NB4 (cell line): ENCODE data around the gene HECW1.

Source experiments
- MYC ChIP-seq: IDR thresholded peaks from 2 replicates; pipeline ENCODE4 v1.6.1; 2011; ENCODE audit warnings: low read depth, low read length
- POLR2A ChIP-seq: IDR thresholded peaks from 2 replicates; pipeline ENCODE4 v1.6.1; 2011; ENCODE audit warnings: mild to moderate bottlenecking; ENCODE audit not compliant: insufficient read length; ENCODE audit errors: extremely low read depth
- TF ChIP-seq, protein P1 (sequence below): IDR thresholded peaks from one replicate; pipeline ENCODE4 v1.5.1; 2012; ENCODE audit warnings: low read depth, low read length
- TF ChIP-seq, protein P2 (sequence below): IDR thresholded peaks from 2 replicates; pipeline ENCODE4 v1.6.1; 2011; ENCODE audit warnings: low read depth, low read length

- TF ChIP-seq, protein P1, sequence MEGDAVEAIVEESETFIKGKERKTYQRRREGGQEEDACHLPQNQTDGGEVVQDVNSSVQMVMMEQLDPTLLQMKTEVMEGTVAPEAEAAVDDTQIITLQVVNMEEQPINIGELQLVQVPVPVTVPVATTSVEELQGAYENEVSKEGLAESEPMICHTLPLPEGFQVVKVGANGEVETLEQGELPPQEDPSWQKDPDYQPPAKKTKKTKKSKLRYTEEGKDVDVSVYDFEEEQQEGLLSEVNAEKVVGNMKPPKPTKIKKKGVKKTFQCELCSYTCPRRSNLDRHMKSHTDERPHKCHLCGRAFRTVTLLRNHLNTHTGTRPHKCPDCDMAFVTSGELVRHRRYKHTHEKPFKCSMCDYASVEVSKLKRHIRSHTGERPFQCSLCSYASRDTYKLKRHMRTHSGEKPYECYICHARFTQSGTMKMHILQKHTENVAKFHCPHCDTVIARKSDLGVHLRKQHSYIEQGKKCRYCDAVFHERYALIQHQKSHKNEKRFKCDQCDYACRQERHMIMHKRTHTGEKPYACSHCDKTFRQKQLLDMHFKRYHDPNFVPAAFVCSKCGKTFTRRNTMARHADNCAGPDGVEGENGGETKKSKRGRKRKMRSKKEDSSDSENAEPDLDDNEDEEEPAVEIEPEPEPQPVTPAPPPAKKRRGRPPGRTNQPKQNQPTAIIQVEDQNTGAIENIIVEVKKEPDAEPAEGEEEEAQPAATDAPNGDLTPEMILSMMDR: no peak
- TF ChIP-seq POLR2A: no peak
- TF ChIP-seq, protein P2, sequence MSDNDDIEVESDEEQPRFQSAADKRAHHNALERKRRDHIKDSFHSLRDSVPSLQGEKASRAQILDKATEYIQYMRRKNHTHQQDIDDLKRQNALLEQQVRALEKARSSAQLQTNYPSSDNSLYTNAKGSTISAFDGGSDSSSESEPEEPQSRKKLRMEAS: 0 out of 2 replicates have a peak, but pooled peaks have one; percentile 6
- TF ChIP-seq MYC: no peak
These were observed 389.4 kb downstream of the HECW1 start for GRCh38 chr7:43501870-43502269.
